Measurements from ENCODE around the gene PDZD11.

GRCh38 chrX:70331161-70331560 is 41.4 kb upstream of the PDZD11 start:
- TF ChIP-seq CTCF (IDR thresholded peaks at IDR 0.05; ENCODE audit: extremely low read depth in 1 of 2, insufficient read depth in 1 of 2, low read depth in 1 of 2, low read length in 2 of 2) (no peak), POLR2A (IDR thresholded peaks at IDR 0.05; ENCODE audit: low read depth, low read length) (no peak), MAX (IDR thresholded peaks at IDR 0.05; ENCODE audit: insufficient read depth, insufficient read length) (no peak), GATA2 (IDR thresholded peaks at IDR 0.05; ENCODE audit: insufficient read depth, insufficient read length, low read depth, low read length) (no peak)
